K562 (cell line): ENCODE measurements around the gene TRPC4.

ENCODE experiments used
- CBX2 ChIP-seq: fragments of 200-600 bp; sonication (generic); IDR thresholded peaks from one replicate; pipeline ENCODE4 v1.6.1; 2012; ENCODE audit warnings: mild to moderate bottlenecking, low read length, inconsistent platforms; ENCODE audit not compliant: insufficient read depth, poor library complexity, severe bottlenecking
- EGR1 ChIP-seq: fragments of 450-650 bp; conservative IDR thresholded peaks from 2 replicates; pipeline ENCODE4 v1.6.1; 2017; ENCODE audit warnings: mild to moderate bottlenecking
- POLR2A ChIP-seq: fragments of 450-650 bp; conservative IDR thresholded peaks from 2 replicates; pipeline ENCODE4 v1.6.1; 2016
- POLR2AphosphoS5 ChIP-seq: IDR thresholded peaks from 2 replicates; pipeline ENCODE4 v1.6.1; 2011; ENCODE audit warnings: mild to moderate bottlenecking, low read depth, low read length, moderate library complexity; ENCODE audit not compliant: control insufficient read depth, insufficient read depth
- SIX5 ChIP-seq, 2 experiments: IDR thresholded peaks; 2 replicates each; pipeline ENCODE4 v1.6.1; 2011; ENCODE audit warnings: low read length in 2 of 2, borderline replicate concordance in 1 of 2, low read depth in 1 of 2, mild to moderate bottlenecking in 1 of 2, moderate library complexity in 1 of 2; ENCODE audit not compliant: insufficient read depth in 1 of 2
- TBP ChIP-seq: optimal IDR thresholded peaks from 2 replicates; pipeline ENCODE3; 2011; ENCODE audit warnings: low read depth, low read length, improper control_type of control experiment
- ZBTB8A ChIP-seq: fragments of 450-650 bp; IDR thresholded peaks from 2 replicates; pipeline ENCODE4 v1.6.1; 2018; ENCODE audit warnings: mild to moderate bottlenecking, moderate library complexity; ENCODE audit not compliant: partially characterized antibody
- ZKSCAN1 ChIP-seq: fragments of 150-350 bp; IDR thresholded peaks from 2 replicates; pipeline ENCODE4 v1.6.1; 2016; ENCODE audit warnings: low read depth, low read length
- TF ChIP-seq, protein P1 (sequence below), 2 experiments: IDR thresholded peaks in 1 of 2; conservative IDR thresholded peaks in 1 of 2; 2 replicates each; pipeline ENCODE4 v1.6.1; 2016; ENCODE audit warnings: low read depth in 2 of 2, mild to moderate bottlenecking in 1 of 2, missing compliant biosample characterization in 1 of 2, missing genetic modification characterization in 1 of 2, moderate library complexity in 1 of 2
- TF ChIP-seq, protein P2 (sequence below): fragments of 450-650 bp; IDR thresholded peaks from 2 replicates; pipeline ENCODE4 v1.6.1; 2014; ENCODE audit warnings: low read depth, mild to moderate bottlenecking, moderate library complexity, borderline replicate concordance
- TF ChIP-seq, protein P3 (sequence below): fragments of 250-450 bp; sonication (Bioruptor Pico); IDR thresholded peaks from 2 replicates; pipeline ENCODE4 v1.5.0; 2021; ENCODE audit warnings: mild to moderate bottlenecking, moderate library complexity
- TF ChIP-seq, protein P4 (sequence below): sonication (generic); formaldehyde crosslinking; IDR thresholded peaks from 2 replicates; pipeline ENCODE4 v1.8.0; 2022; ENCODE audit warnings: missing genetic modification reagents, mild to moderate bottlenecking, borderline replicate concordance
- TF ChIP-seq, protein P5 (sequence below), 3 experiments: IDR thresholded peaks in 2 of 3; conservative IDR thresholded peaks in 1 of 3; 2 replicates each; pipeline ENCODE4 v1.5.1; 2011 to 2012; ENCODE audit warnings: low read length in 3 of 3, mild to moderate bottlenecking in 3 of 3, control low read depth in 2 of 3, improper control_type of control experiment in 1 of 3, inconsistent platforms in 1 of 3, low read depth in 1 of 3, mixed read lengths in 1 of 3, moderate library complexity in 1 of 3; ENCODE audit not compliant: insufficient read depth in 2 of 3
- TF ChIP-seq, protein P6 (sequence below): fragments of 450-650 bp; formaldehyde crosslinking; IDR thresholded peaks from 2 replicates; pipeline ENCODE4 v1.4.0; 2022; ENCODE audit warnings: missing genetic modification characterization

DNA sequence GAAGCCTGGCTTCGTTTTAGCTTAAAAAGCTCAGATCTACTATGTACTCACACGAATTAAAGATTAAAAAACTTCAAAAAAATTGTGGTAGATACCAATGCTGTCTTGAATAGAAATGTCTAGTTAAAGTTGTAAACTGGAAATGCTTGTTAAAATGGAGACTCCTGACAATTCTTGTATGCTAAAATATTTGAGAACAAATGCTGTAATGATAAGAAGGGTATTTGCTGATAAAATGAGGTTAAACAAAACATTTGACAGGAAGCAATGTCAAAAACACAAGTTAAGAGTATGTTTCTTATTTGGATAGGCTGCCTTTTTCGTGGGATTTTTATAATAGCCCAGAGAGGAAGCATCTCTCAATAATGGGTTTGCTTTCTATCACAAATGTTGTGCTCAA is 223.0 kb downstream of the TRPC4 start:
- TF ChIP-seq, protein P1, sequence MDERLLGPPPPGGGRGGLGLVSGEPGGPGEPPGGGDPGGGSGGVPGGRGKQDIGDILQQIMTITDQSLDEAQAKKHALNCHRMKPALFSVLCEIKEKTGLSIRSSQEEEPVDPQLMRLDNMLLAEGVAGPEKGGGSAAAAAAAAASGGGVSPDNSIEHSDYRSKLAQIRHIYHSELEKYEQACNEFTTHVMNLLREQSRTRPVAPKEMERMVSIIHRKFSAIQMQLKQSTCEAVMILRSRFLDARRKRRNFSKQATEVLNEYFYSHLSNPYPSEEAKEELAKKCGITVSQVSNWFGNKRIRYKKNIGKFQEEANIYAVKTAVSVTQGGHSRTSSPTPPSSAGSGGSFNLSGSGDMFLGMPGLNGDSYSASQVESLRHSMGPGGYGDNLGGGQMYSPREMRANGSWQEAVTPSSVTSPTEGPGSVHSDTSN (CRISPR knock-in tag; IDR thresholded peaks at IDR 0.05; ENCODE audit: low read depth) = no peak
- TF ChIP-seq, protein P1 (tag; conservative IDR thresholded peaks at IDR 0.05; ENCODE audit: low read depth) = no peak
- TF ChIP-seq CBX2 (no peak), SIX5 (IDR thresholded peaks at IDR 0.05; ENCODE audit: borderline replicate concordance in 1 of 2, insufficient read depth in 1 of 2, low read depth in 1 of 2, low read length in 2 of 2) (no peak), EGR1 (no peak), POLR2AphosphoS5 (no peak), ZBTB8A (no peak), ZKSCAN1 (no peak), POLR2A (no peak), TBP (no peak)
- TF ChIP-seq, protein P2, sequence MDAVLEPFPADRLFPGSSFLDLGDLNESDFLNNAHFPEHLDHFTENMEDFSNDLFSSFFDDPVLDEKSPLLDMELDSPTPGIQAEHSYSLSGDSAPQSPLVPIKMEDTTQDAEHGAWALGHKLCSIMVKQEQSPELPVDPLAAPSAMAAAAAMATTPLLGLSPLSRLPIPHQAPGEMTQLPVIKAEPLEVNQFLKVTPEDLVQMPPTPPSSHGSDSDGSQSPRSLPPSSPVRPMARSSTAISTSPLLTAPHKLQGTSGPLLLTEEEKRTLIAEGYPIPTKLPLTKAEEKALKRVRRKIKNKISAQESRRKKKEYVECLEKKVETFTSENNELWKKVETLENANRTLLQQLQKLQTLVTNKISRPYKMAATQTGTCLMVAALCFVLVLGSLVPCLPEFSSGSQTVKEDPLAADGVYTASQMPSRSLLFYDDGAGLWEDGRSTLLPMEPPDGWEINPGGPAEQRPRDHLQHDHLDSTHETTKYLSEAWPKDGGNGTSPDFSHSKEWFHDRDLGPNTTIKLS = no peak
- TF ChIP-seq, protein P3, sequence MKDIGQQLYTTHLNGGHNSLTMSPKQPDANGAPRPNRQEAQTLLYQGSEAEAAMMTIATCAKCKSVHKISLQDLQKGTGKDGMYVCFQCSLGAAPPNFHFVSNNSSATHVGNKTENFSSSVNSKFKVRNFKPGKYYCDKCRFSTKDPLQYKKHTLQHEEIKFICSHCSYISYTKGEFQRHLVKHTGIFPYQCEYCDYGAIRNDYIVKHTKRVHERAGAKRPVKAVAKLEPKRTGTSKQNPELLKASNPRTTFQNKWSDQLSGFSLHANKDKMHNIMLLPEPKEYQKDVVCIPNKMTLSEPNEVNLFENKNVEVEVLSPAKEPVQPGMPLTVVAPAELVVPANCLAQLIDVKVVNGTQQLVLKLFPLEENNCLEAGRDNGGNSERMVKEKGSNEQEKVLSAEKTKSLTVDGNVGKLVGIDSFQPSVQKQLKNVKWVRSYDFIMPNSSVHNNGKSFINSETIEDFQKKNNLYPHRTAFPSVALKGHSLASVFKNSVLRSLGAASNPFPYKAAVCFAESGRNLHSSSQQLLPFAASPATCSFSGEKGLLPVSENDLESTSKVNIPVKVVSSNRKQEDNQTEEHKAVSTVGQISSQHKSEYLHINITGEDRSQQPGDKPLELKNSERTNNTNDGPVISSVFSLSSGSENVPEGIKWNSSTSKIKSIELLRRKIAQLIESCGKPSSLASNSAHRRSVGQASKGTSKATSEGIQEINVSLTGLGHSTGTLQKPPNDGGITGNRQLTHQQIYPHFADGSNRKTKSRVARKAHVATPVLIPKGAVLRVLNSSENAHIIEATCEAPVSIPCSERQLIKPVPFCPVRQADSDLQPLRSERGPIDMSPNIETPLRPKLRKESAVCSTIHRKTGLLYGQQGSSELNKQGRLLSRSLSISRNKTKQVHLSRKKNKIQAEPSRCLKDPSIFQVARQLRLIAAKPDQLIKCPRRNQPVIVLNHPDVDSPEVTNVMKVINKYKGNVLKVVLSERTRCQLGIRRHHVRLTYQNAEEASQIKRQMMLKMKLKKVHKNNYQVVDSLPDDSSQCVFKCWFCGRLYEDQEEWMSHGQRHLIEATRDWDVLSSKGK (CRISPR knock-in tag) = no peak
- TF ChIP-seq, protein P4, sequence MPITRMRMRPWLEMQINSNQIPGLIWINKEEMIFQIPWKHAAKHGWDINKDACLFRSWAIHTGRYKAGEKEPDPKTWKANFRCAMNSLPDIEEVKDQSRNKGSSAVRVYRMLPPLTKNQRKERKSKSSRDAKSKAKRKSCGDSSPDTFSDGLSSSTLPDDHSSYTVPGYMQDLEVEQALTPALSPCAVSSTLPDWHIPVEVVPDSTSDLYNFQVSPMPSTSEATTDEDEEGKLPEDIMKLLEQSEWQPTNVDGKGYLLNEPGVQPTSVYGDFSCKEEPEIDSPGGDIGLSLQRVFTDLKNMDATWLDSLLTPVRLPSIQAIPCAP (CRISPR knock-in tag) = no peak
- TF ChIP-seq, protein P5, sequence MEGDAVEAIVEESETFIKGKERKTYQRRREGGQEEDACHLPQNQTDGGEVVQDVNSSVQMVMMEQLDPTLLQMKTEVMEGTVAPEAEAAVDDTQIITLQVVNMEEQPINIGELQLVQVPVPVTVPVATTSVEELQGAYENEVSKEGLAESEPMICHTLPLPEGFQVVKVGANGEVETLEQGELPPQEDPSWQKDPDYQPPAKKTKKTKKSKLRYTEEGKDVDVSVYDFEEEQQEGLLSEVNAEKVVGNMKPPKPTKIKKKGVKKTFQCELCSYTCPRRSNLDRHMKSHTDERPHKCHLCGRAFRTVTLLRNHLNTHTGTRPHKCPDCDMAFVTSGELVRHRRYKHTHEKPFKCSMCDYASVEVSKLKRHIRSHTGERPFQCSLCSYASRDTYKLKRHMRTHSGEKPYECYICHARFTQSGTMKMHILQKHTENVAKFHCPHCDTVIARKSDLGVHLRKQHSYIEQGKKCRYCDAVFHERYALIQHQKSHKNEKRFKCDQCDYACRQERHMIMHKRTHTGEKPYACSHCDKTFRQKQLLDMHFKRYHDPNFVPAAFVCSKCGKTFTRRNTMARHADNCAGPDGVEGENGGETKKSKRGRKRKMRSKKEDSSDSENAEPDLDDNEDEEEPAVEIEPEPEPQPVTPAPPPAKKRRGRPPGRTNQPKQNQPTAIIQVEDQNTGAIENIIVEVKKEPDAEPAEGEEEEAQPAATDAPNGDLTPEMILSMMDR (IDR thresholded peaks at IDR 0.05 in 2 of 3, conservative IDR thresholded peaks at IDR 0.05 in 1 of 3; ENCODE audit: insufficient read depth in 2 of 3, low read depth in 1 of 3, low read length in 3 of 3) = no peak
- TF ChIP-seq, protein P6, sequence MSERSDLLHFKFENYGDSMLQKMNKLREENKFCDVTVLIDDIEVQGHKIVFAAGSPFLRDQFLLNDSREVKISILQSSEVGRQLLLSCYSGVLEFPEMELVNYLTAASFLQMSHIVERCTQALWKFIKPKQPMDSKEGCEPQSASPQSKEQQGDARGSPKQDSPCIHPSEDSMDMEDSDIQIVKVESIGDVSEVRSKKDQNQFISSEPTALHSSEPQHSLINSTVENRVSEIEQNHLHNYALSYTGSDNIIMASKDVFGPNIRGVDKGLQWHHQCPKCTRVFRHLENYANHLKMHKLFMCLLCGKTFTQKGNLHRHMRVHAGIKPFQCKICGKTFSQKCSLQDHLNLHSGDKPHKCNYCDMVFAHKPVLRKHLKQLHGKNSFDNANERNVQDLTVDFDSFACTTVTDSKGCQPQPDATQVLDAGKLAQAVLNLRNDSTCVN (CRISPR knock-in tag) = no peak
